HUES48 (cell line): ENCODE data around the gene HDGFL1.

Source experiments
- H3K27ac ChIP-seq: one replicate; pipeline ENCODE4 v1.7.0; 2013; ENCODE audit warnings: low read depth, low read length, inconsistent platforms
- H3K27me3 ChIP-seq: 2 replicates; pipeline ENCODE4 v1.6.1; 2013; ENCODE audit warnings: mild to moderate bottlenecking, low read length; ENCODE audit not compliant: control insufficient read depth, insufficient read depth
- H3K36me3 ChIP-seq: 2 replicates; pipeline ENCODE4 v1.6.1; 2013; ENCODE audit warnings: low read length; ENCODE audit not compliant: control insufficient read depth, insufficient read depth
- H3K4me1 ChIP-seq: 2 replicates; pipeline ENCODE4 v1.6.1; 2013; ENCODE audit warnings: mild to moderate bottlenecking, low read length; ENCODE audit not compliant: control insufficient read depth, insufficient read depth
- H3K4me3 ChIP-seq: 2 replicates; pipeline ENCODE4 v1.5.1; 2013; ENCODE audit warnings: mild to moderate bottlenecking, low read depth, low read length
- H3K9ac ChIP-seq: 2 replicates; pipeline ENCODE4 v1.6.1; 2013; ENCODE audit warnings: mild to moderate bottlenecking, low read depth, low read length, moderate library complexity
- H3K9me3 ChIP-seq: 2 replicates; pipeline ENCODE4 v1.6.1; 2013; ENCODE audit warnings: low read length; ENCODE audit not compliant: control insufficient read depth, insufficient read depth

HDGFL1 gene

DNA sequence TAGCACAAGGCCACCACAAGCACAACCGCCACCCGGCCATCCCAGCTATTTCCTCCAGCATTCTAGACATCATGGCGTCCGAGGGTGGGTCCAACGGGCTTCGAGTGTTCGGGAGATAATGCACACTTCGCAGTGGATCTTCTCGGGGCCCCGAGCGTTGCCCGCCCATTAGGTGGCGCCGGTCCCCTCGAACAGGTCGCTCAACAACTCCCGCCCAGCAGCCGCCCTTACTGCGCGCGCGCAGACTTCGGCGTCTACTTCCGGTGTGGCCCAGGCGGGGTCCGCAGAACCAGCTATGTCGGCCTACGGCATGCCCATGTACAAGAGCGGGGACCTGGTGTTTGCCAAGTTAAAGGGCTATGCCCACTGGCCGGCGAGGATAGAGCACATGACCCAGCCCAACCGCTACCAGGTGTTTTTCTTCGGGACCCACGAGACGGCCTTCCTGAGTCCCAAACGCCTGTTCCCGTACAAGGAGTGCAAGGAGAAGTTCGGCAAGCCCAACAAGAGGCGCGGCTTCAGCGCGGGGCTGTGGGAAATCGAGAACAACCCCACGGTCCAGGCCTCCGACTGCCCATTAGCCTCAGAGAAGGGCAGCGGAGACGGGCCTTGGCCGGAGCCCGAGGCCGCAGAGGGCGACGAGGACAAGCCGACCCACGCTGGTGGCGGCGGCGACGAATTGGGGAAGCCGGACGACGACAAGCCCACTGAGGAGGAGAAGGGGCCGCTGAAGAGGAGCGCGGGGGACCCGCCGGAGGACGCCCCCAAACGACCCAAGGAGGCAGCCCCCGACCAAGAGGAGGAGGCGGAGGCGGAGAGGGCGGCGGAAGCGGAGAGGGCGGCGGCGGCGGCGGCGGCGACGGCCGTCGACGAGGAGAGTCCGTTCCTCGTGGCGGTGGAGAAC is at the start of gene HDGFL1:
Gene HDGFL1, plus strand, starts transcription at position 286 of the 904 bp plus-strand sequence. Its CDS starts 10 bp downstream, at position 296.
- Histone ChIP-seq H3K27ac (no peak within 1 kb of the TSS), H3K27me3 (no peaks in the 10 kb centered on the region), H3K4me3 (no peak within 1 kb of the TSS), H3K36me3 (no peaks in the 10 kb centered on the region), H3K9me3 (no peaks in the 10 kb centered on the region), H3K4me1 (peaks cover 18% of the 10 kb centered on the region), H3K9ac (no peak within 1 kb of the TSS)

DNA sequence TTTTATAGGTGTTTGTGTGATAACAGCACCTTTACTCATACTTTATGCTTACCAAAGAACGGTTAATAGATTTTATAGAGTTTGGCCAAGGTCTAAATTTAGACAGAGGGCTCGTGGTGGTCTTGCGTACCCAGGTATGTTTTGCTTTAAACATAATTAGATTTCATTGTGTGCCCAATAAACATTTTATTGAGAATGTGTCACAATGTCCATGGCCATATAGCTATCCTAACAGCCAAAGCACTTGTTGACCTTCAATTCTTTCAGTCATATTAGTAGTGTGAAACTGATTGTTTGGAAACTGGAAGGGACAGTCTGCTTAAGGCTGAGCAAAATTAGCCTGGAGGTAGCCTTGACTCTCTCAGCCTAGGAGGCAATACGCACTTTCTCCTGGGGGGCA is 48.3 kb upstream of the HDGFL1 start:
- no peak overlapping the region for H3K4me3 ChIP-seq

DNA sequence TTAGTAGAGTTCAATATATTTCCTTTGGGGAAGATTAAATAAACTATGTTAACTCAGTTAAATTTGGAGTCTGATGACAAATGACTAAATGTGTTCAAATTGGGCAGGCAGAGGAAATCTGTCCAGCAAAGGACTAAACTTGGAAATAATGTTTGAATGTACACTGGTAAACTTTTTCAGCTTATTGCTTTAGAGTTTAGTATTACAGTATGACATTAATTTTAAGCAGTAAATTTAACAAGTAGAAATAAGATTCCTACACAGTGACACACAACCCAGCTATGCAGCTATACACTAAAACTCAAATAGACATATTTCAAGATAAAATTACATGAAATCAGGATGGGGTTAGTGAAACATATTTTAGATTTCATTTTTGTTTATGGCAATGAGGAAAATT is 42.6 kb upstream of the HDGFL1 start:
- Histone ChIP-seq H3K9ac (no peak overlapping the region), H3K9me3 (no peaks in the 10 kb centered on the region), H3K27ac (no peak overlapping the region), H3K4me1 (no peaks in the 10 kb centered on the region), H3K27me3 (no peaks in the 10 kb centered on the region), H3K36me3 (no peaks in the 10 kb centered on the region), H3K4me3 (no peak overlapping the region)

More for the DNA sequence above, 48.3 kb upstream of the HDGFL1 start:
- Histone ChIP-seq H3K9ac (no peak overlapping the region), H3K27me3 (no peaks in the 10 kb centered on the region), H3K9me3 (no peaks in the 10 kb centered on the region), H3K36me3 (no peaks in the 10 kb centered on the region), H3K27ac (no peak overlapping the region), H3K4me1 (no peaks in the 10 kb centered on the region)

DNA sequence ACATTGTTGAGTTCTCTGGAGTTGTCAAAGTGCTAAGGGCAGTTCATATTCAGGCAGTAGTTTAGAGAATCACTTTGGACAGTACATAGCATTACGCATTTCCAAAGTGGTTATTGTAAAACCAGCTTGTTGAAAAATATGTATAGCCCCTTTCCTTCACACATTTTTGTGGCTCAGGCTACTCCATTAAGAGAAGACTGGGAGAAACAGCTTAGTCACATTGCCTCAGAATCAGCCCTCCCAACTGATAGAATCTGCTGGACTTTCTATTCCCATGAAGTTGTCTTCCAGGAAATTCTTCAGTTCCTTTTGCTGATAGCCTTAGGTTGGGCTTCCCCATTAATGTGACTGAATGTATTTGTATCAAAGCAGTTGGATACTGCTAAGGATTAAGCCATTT is 39.5 kb upstream of the HDGFL1 start:
- Histone ChIP-seq H3K27ac (no peak overlapping the region), H3K36me3 (no peaks in the 10 kb centered on the region), H3K9ac (no peak overlapping the region), H3K9me3 (no peaks in the 10 kb centered on the region), H3K27me3 (no peaks in the 10 kb centered on the region), H3K4me1 (no peaks in the 10 kb centered on the region), H3K4me3 (no peak overlapping the region)

DNA sequence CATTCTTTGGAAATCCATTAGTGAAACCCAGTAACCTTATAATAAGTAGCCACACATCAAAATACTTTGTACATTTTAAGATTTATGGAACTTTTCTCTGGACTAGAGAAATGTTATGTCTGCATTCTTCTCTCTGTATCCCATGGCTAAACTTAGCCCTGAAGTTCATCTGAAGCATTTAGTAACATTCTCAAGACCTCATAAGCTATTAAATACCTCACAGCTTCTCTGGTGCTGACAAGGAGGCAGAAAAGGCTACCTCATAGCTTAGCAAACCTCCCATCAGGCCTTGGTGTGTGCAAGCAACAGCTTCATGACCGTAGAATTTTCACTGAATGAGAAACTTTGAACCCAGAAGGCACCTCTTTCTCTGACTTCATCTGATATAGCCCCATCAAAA is 38.9 kb upstream of the HDGFL1 start:
- no peak overlapping the region for H3K9ac ChIP-seq
- no peaks in the 10 kb centered on the region for H3K36me3 ChIP-seq
- no peaks in the 10 kb centered on the region for H3K27me3 ChIP-seq
- no peaks in the 10 kb centered on the region for H3K4me1 ChIP-seq
- no peak overlapping the region for H3K27ac ChIP-seq
- H3K9me3 ChIP-seq = no peaks in the 10 kb centered on the region
- H3K4me3 ChIP-seq = no peak overlapping the region

DNA sequence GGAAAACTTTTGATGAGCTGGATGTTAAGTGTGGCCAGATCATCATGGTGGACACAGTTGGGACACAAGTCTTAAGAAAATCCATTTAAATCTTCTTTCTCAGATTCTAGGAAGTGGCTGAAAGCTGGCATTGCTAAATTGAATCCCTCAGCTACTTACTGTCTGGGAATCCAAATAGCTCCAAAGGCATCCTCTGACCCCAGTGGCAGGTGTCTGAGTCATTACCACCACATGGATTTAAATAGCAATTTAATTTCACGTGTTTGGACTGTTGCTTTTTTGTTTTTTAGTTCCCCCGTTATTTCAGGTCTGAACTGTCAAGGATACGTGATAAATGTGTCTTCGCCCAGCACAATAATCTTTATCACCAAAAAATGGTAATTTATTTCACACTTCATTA is 33.2 kb upstream of the HDGFL1 start:
- Histone ChIP-seq H3K9ac (no peak overlapping the region), H3K36me3 (no peaks in the 10 kb centered on the region)

DNA sequence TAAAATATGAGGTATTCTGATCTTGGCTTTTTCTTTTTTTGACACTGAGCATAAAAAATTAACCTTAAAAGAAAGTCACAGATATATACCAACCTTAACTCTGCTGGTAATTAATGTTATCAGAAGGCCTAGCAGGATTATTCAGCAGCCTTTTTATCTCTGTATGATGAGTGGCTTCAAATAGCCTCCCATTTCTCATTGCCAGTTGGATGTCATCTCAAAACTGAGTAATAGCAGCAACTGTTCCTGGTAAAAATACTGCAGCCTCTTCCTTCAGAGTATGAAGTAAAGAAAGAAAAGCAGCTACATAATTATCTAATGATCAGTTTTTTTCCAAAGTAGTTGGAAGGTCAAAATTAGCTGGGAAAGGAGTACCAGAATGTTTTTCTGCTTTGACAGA is 24.9 kb upstream of the HDGFL1 start:
- Histone ChIP-seq H3K4me3 (no peak overlapping the region), H3K27me3 (no peaks in the 10 kb centered on the region), H3K4me1 (no peaks in the 10 kb centered on the region), H3K27ac (no peak overlapping the region), H3K9me3 (no peaks in the 10 kb centered on the region), H3K36me3 (no peaks in the 10 kb centered on the region), H3K9ac (no peak overlapping the region)

More for the DNA sequence above, 33.2 kb upstream of the HDGFL1 start:
- H3K9me3 ChIP-seq = no peaks in the 10 kb centered on the region
- H3K4me3 ChIP-seq = no peak overlapping the region
- no peak overlapping the region for H3K27ac ChIP-seq
- no peaks in the 10 kb centered on the region for H3K4me1 ChIP-seq
- no peaks in the 10 kb centered on the region for H3K27me3 ChIP-seq

DNA sequence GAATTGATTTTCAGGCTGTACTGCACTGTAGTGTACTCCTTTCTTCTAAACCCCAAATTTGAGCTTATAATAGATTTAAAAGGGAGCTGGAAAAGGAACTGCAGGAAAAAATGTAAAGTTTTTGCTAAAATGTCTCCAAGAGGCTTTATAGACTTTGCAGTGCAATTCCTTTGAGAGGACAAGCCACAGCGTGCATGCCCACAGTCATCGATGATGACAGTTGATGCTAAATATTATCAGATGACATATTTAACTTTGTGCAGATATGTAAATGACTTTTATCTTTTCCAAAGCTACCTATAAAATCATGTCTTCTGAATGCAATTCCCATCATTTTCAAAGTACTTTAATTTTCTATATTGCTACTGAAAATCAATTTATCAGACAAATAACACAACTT is 24.3 kb upstream of the HDGFL1 start:
- no peaks in the 10 kb centered on the region for H3K4me1 ChIP-seq
- H3K4me3 ChIP-seq = no peak overlapping the region
- H3K27ac ChIP-seq = no peak overlapping the region
- no peaks in the 10 kb centered on the region for H3K27me3 ChIP-seq
- H3K9me3 ChIP-seq = no peaks in the 10 kb centered on the region
- no peak overlapping the region for H3K9ac ChIP-seq
- H3K36me3 ChIP-seq = no peaks in the 10 kb centered on the region

DNA sequence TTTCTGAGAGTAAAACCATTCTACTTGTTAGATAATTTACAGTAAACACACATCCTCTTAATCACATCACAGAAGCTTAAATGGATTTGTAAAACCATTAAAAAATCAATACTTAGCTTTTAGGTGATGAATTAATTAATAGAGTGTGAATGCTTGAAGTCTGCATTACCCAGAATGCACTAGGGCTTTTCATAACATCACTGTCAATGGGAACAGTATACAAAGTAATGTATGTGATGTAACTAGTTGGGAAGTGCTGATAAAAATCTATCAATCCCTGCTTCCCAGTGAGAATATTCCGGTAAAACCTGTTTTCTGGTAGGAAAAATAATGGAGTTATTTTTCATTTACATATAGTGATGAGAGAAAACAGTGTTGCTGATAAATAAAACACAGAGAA is 23.1 kb upstream of the HDGFL1 start:
- Histone ChIP-seq H3K9ac (no peak overlapping the region), H3K9me3 (no peaks in the 10 kb centered on the region), H3K4me1 (no peaks in the 10 kb centered on the region), H3K4me3 (no peak overlapping the region), H3K27ac (no peak overlapping the region), H3K36me3 (no peaks in the 10 kb centered on the region), H3K27me3 (no peaks in the 10 kb centered on the region)

DNA sequence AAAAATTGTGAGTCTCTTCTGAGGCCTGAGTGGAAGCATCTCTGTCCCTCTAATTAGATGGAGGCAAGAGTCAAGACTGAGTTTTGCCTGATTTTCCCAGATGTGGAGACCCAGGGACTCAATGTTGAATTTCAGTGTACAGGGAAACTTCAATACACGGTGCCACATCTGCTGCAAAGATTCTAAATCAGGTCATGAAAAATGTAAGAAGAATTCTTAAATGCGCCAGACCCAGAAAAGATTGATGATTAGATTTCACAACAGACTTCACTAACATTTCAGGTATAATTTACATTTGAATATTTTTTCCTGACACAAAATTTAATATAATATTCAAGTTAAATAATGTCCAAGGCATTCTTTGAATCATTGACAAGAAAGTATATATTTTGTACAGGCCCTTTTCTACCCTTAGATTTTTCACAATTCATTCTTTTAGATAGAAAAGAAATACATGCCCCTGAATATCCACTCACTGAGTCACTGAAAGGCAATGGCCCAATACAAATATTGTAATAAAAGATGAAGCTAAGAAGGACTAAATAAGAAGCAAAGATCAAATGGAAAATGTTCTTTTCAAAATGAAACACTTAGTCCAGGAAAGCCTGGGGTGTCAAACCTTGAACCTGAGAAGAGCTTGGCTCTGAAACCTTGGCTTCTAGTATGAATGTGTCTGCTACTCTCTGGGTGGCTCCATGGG is 18.2 kb upstream of the HDGFL1 start:
- no peaks in the 10 kb centered on the region for H3K9me3 ChIP-seq
- H3K4me1 ChIP-seq = no peaks in the 10 kb centered on the region
- no peak overlapping the region for H3K9ac ChIP-seq
- H3K27ac ChIP-seq = no peak overlapping the region
- H3K27me3 ChIP-seq = no peaks in the 10 kb centered on the region
- H3K36me3 ChIP-seq = no peaks in the 10 kb centered on the region
- no peak overlapping the region for H3K4me3 ChIP-seq

DNA sequence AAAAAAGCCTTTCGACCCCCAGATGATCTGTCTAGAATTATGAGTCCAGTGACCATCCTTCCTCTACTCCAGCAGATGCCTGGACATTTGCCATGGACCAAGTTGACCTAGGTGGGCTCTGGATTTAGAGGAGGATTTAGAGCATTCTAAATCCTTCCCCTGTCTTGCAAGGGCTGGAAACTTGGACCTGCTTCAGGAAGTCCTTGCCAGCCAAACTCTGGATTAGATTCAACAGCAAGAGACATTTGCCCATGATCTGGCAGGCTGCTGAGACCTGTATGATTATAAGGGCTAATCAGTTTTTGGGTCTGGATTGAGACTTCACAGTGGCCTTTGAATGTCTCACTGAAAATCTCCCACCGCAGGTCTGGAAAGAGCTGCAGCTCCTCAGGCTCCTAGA is 13.1 kb upstream of the HDGFL1 start:
- Histone ChIP-seq H3K27ac (no peak overlapping the region), H3K27me3 (no peaks in the 10 kb centered on the region), H3K4me1 (no peaks in the 10 kb centered on the region)

More for the DNA sequence above, 13.1 kb upstream of the HDGFL1 start:
- Histone ChIP-seq H3K9ac (no peak overlapping the region), H3K36me3 (no peaks in the 10 kb centered on the region), H3K9me3 (no peaks in the 10 kb centered on the region), H3K4me3 (no peak overlapping the region)
